Measurements from ENCODE around the gene ZKSCAN5.

GRCh38 chr7:99559175-99559915, 54.9 kb downstream of the ZKSCAN5 start:
- TF ChIP-seq POLR2A (IDR thresholded peaks at IDR 0.05) (no peak), CTCF (IDR thresholded peaks at IDR 0.05) (no peak)

Data from uterus (tissue), 2 donors.